AG04450 (cell line): Measurements from ENCODE around the gene PTGIR. TPM values are rescaled to one million over a fixed set of nuclear protein-coding genes. Genes with fewer than 3 reads are reported as not detected.

Source experiments
- CTCF ChIA-PET: fragments of 300-600, 350-600 bp; formaldehyde crosslinking; extraction: SDS; loops from one replicate; lab custom pipeline; 2022; ENCODE audit warnings: antibody characterized with exemption, inconsistent platforms; lab: Charles Lee
- POLR2A ChIA-PET: fragments of 350-600 bp; formaldehyde crosslinking; extraction: SDS; loops from one replicate; lab custom pipeline; 2021; ENCODE audit warnings: antibody characterized with exemption, inconsistent platforms; lab: Yijun Ruan, JAX
- DNase-seq: peaks from one replicate; pipeline ENCODE4 v3.0.0-alpha.2; 2011; ENCODE audit warnings: low read depth, low spot score
- H3K27ac ChIP-seq: one replicate; pipeline ENCODE4 v1.5.1; 2012; ENCODE audit warnings: low read depth, low read length, control low read depth
- H3K27me3 ChIP-seq: one replicate; pipeline ENCODE4 v1.6.0; 2012; ENCODE audit warnings: low read length; ENCODE audit not compliant: control insufficient read depth, insufficient read depth
- H3K4me3 ChIP-seq: 2 replicates; pipeline ENCODE4 v1.5.1; 2011; ENCODE audit warnings: mild to moderate bottlenecking, low read depth, low read length, control low read depth
- H3K9me3 ChIP-seq: 2 replicates; pipeline ENCODE4 v1.5.1; 2012; ENCODE audit warnings: low read length; ENCODE audit not compliant: control insufficient read depth, insufficient read depth
- polyA plus RNA-seq: library from polyadenylated mRNA; depleted of rRNA; stranded (reverse); fragments of >200 nt; gene quantifications from 2 replicates; pipeline ENCODE4 v1.2.3, GENCODE V29; 2011; rRNA removed
- TF ChIP-seq, protein P1 (sequence below): IDR thresholded peaks from 2 replicates; pipeline ENCODE4 v1.5.1; 2011; ENCODE audit warnings: low read depth, low read length, control low read depth, inconsistent platforms

Gene PTGIR
- polyA plus RNA-seq, 1 experiment: 2.4 TPM

DNA sequence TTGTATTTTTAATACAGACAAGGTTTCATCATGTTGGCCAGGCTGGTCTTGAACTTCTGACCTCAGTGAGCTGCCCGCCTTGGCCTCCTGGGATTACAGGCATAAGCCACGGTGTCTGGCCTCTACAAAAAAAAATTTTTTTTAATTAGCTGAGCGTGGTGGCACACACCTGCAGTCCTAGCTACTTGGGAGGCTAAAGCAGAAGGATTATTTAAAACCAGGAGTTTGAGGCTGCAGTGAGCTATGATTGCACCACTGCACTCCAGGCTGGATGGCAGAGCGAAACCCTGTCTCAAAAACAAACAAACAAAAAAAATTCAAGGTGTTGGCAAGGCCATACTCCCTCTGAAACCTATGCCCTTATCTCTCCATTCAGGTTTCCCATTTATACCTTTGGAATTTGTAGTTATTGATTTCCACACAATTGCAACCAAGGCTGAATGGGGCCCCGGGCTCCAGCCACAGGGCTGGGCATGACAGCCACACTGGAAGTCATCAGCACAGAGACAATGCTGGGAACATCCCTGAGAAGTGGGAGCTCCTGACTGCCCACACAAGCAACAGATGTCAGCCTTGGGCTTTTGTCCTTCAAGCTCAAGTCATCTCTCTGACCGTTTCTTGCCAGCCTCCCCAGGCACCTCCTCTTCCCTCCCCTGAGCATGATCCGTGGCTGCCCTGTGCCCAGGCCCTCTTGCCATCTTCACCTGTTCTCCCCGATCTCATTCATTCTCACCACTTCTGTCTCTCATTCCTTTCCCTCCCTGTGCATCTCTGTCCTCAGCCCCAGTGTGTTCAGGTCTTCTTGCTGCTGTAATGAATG, 51.0 kb downstream of the PTGIR start:
- Histone ChIP-seq H3K9me3 (no peaks in the 10 kb centered on the region), H3K4me3 (no peak overlapping the region), H3K27me3 (peaks cover 11% of the 10 kb centered on the region), H3K27ac (no peak overlapping the region)
- no peak for DNase-seq
- ChIA-PET POLR2A (no interaction called here), CTCF (interaction anchor here (2.1 kb wide), 1 partner anchor 31 kb away, joined by 13 read pairs; no protein-coding TSS in a partner anchor)
- TF ChIP-seq, protein P1, sequence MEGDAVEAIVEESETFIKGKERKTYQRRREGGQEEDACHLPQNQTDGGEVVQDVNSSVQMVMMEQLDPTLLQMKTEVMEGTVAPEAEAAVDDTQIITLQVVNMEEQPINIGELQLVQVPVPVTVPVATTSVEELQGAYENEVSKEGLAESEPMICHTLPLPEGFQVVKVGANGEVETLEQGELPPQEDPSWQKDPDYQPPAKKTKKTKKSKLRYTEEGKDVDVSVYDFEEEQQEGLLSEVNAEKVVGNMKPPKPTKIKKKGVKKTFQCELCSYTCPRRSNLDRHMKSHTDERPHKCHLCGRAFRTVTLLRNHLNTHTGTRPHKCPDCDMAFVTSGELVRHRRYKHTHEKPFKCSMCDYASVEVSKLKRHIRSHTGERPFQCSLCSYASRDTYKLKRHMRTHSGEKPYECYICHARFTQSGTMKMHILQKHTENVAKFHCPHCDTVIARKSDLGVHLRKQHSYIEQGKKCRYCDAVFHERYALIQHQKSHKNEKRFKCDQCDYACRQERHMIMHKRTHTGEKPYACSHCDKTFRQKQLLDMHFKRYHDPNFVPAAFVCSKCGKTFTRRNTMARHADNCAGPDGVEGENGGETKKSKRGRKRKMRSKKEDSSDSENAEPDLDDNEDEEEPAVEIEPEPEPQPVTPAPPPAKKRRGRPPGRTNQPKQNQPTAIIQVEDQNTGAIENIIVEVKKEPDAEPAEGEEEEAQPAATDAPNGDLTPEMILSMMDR: no peak

DNA sequence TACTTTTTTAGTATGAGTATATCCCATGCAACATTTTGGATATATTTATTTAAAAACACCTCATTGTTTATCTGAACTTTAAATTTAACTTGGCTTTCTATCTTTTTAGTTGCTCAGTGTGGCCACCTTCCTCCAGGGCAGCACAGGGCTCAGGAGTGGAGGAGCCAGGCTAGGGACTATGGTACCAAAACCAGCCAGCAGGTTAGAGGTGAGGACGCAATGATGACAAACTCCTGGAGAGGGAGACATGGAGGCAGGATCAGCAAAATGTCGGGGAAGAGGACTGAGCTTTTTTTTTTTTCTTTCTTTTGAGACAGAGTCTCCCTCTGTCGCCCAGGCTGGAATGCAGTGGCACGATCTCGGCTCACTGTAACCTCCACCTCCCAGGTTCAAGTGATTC, 53.4 kb downstream of the PTGIR start:
- TF ChIP-seq, protein P1: peak; percentile 28; the same call in 1 of the 2 replicates
- Histone ChIP-seq H3K4me3 (no peak overlapping the region), H3K9me3 (no peaks in the 10 kb centered on the region), H3K27ac (no peak overlapping the region), H3K27me3 (peaks cover 11% of the 10 kb centered on the region)
- ChIA-PET CTCF (interaction anchor here (0.7 kb wide), 1 partner anchor 8 kb away, joined by 3 read pairs; no protein-coding TSS in a partner anchor), POLR2A (interaction anchor here (1.0 kb wide), 1 partner anchor 29 kb away, joined by 3 read pairs; no protein-coding TSS in a partner anchor)
- no peak for DNase-seq

Other genes with a start within 250 kb of the PTGIR start
- 9.2 and 10.5 TPM in 2 replicates for gene CCDC8, start 211.5 kb downstream of the PTGIR start, polyA plus RNA-seq
- 0.19 and 0.21 TPM in 2 replicates for gene PNMA8C, start 196.2 kb downstream of the PTGIR start, polyA plus RNA-seq
- 4.0 and 4.2 TPM in 2 replicates for gene PNMA8A, start 153.5 kb downstream of the PTGIR start, polyA plus RNA-seq
- 0.17 and 0.24 TPM in 2 replicates for gene PNMA8B, start 129.2 kb downstream of the PTGIR start, polyA plus RNA-seq
- gene CALM3, start 23.8 kb downstream of the PTGIR start, polyA plus RNA-seq: 547 and 744 TPM in 2 replicates
- not detected in 2 replicates for gene GNG8, start 11.1 kb upstream of the PTGIR start, polyA plus RNA-seq
- gene DACT3, start 36.1 kb upstream of the PTGIR start, polyA plus RNA-seq: 6.1 and 6.9 TPM in 2 replicates
- 6.7 and 10.3 TPM in 2 replicates for gene PRKD2, start 92.0 kb upstream of the PTGIR start, polyA plus RNA-seq
- 12.1 and 12.6 TPM in 2 replicates for gene FKRP, start 121.0 kb upstream of the PTGIR start, polyA plus RNA-seq
- 48.1 and 59.3 TPM in 2 replicates for gene STRN4, start 121.4 kb upstream of the PTGIR start, polyA plus RNA-seq
- gene SLC1A5, start 163.5 kb upstream of the PTGIR start, polyA plus RNA-seq: 314 and 342 TPM in 2 replicates
- gene AP2S1, start 225.8 kb upstream of the PTGIR start, polyA plus RNA-seq: 148 and 162 TPM in 2 replicates
- 28.0 and 28.7 TPM in 2 replicates for gene ARHGAP35, start 235.9 kb upstream of the PTGIR start, polyA plus RNA-seq